ENCODE results near the gene FAXC.
"Not testable (repeated sequence)": the region's sequence is repeated elsewhere in the genome, so short reads cannot be mapped to it uniquely, and the experiment has no call there.

FAXC gene

GRCh38 chr6:99276747-99277146 is 72.7 kb downstream of the FAXC start:
- DNase-seq = no peak

- DNase-seq = no peak
These were observed 78.6 kb downstream of the FAXC start for GRCh38 chr6:99270826-99271225.

GRCh38 chr6:99270030-99270429 is 79.4 kb downstream of the FAXC start:
- DNase-seq = no peak

- no peak for DNase-seq
These were observed 80.3 kb downstream of the FAXC start for GRCh38 chr6:99269207-99269606.

- DNase-seq = not testable (repeated sequence)
These were observed 82.5 kb downstream of the FAXC start for GRCh38 chr6:99266996-99267395.

- DNase-seq = not testable (repeated sequence)
These were observed 84.0 kb downstream of the FAXC start for GRCh38 chr6:99265447-99265846.

GRCh38 chr6:99254616-99255550 is 94.6 kb downstream of the FAXC start:
- no peak for DNase-seq

- DNase-seq = no peak
These were observed 96.2 kb downstream of the FAXC start for GRCh38 chr6:99253271-99253670.

- DNase-seq = no peak
These were observed 97.1 kb downstream of the FAXC start for GRCh38 chr6:99252421-99252820.

- no peak for DNase-seq
These were observed 99.0 kb downstream of the FAXC start for GRCh38 chr6:99250476-99250875.

- DNase-seq = no peak
These were observed 102.9 kb downstream of the FAXC start for GRCh38 chr6:99246602-99247001.

- DNase-seq = peak; percentile 27
These were observed 107.5 kb downstream of the FAXC start for GRCh38 chr6:99241905-99242534.

GRCh38 chr6:99236010-99236409 is 113.5 kb downstream of the FAXC start:
- no peak for DNase-seq

- DNase-seq = no peak
These were observed 116.3 kb downstream of the FAXC start for GRCh38 chr6:99233219-99233618.

GRCh38 chr6:99232056-99232455 is 117.4 kb downstream of the FAXC start:
- DNase-seq = no peak

GRCh38 chr6:99225172-99225571 is 124.3 kb downstream of the FAXC start:
- DNase-seq = no peak

Measured in hematopoietic multipotent progenitor cell treated with erythropoietin and hydrocortisone succinate and interleukin-3 and kit ligand, for 6 days (in vitro differentiated cells).